Stimulated activated CD4-positive, alpha-beta T cell treated with anti-CD3 and anti-CD28 coated beads, Interleukin-2, amount 100 ng/mL, for 4 hours (primary cell): ENCODE data around the gene TNS1.

Experiments used
- DNase-seq: peaks from one replicate; pipeline ENCODE4 v3.0.0-alpha.2; 2020; ENCODE audit warnings: low read depth

Gene TNS1

DNA sequence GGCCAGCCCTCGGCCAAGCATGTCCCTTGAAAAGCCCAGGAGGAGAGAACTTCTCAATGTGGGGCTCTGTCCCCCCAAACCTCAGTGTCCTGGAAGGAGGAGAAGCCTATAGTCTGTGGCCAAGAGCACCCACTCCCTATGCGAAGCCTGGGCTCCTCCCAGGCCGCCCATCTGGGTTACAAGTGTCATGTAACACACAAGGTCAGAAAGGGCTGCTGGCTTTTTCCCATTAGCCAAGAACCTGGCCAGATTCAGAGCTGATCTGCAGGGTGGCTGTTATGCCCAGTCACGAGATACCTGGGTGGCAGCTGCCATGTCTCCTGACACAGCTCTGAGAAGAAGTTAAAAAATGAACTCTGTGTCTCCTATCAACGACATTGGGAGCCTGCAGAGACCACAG lies 170.7 kb downstream of the TNS1 start:
- DNase-seq: no peak

DNA sequence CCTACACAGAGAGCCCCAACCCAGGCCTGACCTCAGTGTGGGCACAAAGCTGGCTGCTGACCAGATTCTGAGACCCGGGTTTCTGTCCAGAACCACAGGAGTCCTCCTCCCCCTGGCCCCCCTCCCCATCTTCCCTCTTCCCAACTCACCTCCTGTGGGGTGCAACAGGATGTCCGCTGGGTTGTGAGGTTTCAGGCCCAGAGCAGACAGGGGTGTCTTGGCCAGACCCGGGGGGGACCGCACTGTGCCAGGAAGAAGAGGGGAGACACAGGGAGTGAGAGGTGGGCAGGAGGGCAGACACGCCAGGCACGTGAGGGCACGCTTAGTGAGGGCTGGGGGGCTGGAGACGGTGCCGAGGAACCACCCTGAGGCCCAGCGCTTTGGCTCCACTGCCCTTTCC lies 171.5 kb downstream of the TNS1 start:
- DNase-seq: no peak

DNA sequence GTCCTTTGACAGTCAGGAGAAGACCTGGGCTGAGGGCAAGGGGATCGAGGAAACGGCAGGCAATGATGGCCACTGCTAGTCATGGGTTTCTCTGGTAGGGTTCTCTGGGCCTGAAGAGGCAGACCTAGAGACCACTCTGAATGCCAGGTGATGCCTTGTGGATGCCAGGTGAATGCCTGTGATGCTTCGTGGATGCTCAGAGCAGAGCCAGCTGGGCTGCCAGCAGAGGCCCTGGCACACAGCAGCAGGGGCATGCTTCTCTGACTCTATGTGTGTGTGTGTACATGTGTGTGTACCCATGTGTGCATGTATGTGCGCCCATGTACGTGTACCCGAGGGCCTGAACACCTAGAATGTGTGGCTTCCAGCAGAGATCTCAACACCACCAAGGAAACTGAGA lies 172.0 kb downstream of the TNS1 start:
- no peak for DNase-seq

DNA sequence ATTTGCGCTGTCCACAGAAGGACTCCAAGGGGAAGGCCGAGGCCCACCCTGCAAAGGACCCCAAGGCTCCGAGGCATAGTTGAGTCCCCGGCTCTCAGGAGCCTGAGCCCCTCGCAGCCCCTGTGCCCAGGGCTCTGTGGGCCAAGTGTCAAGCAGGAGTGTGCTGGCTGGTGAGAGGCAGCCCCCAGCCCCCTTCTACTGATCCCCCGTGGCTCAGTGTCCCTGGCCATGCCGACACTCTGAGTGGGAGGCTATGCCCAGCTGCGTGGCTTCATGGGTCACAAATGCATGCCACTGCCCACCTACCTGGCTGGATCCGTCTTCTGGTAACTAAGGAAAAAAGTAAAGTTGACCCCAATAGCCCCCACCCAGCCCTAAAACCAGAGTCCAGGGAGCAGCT lies 172.7 kb downstream of the TNS1 start:
- DNase-seq: no peak

DNA sequence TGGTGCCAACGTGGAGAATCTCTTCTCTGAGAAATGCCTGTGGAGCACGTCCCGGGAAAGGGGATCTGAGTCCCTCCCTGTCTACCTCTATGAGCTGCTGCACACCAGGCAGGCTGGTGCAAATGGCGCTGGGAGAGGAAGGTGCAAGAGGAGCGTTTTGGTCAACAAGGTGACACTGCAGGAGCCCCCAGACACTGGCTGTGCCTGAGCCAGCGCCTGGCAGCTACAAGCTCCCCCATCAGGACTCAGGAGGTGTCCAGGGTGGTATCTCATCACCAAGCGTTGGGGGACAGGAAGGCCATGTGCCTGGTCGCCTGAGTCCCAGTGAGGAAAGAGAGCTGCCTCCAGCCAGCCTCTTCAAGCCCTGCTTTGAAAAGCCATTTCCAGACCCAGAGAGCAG lies 173.4 kb downstream of the TNS1 start:
- DNase-seq: no peak

DNA sequence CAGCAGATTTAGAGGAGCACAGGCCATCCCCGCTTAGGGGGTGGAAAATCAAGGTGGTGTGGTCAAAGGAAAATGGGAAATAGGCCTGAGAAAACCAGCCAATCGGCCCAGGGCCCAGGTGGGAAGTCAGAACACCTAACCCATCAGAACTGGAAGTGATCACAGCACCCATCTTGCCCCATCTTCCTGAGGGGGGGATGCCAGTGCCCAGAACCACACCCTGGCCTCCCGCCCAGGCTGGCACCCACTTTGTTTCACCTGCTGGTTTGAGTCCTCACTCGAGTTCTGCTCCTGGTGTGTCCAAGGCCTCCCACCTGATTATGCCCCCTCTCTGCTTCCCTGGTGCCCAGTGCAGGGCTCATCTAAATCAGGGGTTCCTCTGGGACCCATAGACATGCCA lies 174.5 kb downstream of the TNS1 start:
- DNase-seq: no peak

DNA sequence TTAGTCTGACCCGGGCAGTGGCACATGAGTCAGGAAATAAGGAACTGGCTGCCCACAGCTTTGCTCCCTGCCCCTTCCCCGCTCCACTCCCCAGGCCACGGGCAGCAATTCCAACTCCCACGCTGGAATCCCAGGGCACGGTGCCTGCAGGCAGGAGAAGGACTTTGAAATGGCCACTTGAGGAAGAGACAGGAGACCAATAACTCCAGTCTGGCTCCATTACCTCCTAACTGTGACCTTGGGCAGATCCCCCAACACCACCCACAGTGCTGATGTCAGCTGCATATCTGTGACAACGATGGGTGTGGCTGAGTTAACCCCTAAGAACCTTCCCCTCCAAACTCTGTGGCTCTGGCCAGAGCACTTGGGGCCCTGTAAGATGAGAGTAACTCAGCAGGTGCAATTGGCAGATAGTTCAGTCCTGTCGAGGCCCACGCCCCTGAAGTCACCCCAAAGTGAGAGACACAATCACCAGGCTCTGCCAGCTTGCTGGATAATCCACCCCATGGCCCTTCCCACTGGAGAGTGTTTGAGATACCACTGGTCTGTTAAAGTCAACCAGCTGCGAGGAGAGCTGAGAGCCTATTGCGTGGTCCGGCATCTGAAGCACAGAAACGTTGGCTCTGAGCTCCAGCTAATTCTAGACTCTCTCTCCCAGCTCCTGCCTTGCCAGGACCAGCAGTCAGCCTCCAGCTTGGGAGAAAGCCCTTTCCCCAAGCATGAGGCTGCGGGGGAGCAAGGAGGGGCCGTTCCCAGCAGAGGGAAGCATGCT lies 175.2 kb downstream of the TNS1 start:
- no peak for DNase-seq

DNA sequence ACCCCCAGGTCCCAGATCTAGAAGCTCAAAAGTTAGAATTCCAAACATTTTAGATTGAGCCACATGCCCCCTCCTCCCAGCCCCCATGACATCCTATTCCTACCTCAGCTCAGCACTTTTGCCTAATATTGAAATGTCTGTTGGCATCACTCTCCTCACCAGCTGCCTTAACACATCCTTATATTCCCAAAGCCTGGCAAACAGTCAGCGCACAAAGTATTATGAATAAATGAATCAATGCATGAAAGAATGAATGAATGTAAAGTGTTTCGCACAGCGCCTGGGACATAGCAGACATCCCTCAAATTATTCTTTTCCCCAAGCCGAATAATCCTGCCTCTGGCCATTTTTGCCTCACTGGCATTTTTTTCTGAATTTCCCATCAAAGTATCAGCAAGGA lies 175.8 kb downstream of the TNS1 start:
- no peak for DNase-seq

DNA sequence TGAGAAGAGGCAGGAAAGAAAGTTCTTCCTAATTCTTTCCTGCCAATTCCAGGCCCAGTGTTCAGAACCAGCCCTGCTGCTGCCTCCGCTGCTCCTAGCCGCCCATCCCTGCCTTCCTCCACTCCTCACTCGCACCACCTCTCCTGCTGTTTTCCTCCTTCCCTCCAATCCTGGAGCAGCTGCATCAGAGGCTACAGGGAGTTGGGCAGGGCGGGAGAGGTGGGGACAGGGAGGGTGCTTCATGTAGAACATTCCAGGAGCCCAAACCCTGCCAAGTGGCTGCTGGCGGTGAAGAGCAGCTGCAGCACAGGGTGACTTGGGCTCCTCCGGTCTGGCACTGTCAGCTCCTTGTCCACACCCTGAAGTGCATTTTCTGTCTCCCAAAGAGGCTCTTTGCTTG lies 176.3 kb downstream of the TNS1 start:
- DNase-seq: no peak

DNA sequence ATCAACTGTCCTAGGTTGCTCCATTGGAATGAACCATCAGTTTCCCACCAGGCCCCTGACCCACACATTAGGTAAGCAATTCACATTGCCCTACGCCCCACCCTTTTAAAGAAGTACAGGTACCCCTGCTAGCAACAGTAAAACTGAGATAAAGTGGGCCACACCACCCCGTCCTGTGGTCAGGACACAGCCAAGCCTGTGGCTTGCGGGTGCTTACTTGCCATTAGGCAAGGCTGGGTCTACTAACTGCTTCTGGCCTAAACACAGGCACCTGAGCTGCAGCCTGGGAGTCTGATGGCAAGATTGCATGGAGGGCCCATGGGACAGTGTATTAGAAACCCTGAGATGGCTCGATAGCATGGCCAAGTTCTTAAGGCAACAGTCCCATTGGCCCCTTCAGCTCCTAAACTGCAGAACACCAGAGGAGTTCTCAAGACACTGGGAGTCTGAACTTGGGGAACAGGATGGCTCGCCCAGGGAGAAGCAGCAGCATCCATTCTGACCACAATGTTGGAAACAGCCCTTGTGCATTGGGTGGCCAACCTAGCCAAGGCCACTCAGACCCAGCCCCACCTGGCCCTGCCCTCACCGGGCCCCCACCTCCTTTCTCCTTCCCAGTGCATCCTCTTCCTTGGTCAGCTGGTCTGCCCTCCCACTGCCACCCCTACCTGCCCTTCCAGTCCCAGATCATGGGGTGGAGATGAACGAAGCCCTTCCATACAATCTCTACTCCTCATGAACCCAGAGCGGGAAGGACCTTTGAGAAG lies 177.1 kb downstream of the TNS1 start:
- DNase-seq: no peak

DNA sequence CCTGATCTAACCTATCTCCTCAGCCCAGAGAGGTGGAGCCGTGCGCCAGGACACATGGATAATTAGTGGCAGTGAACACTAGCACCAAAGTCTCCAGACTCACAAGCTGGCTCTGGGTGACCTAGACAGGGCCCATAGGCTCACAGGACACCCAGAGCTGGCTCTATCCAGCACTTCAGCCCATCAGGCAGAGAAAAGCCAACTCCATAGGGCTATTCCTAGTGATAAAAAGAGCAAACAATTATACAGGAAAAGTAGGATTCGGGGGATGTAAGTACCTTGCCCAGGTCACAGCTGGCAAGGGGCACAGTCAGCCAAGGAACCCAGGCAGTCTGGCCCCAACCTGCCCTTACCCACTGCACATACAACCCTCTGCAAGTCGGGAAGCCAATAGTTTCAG lies 178.6 kb downstream of the TNS1 start:
- DNase-seq: no peak

DNA sequence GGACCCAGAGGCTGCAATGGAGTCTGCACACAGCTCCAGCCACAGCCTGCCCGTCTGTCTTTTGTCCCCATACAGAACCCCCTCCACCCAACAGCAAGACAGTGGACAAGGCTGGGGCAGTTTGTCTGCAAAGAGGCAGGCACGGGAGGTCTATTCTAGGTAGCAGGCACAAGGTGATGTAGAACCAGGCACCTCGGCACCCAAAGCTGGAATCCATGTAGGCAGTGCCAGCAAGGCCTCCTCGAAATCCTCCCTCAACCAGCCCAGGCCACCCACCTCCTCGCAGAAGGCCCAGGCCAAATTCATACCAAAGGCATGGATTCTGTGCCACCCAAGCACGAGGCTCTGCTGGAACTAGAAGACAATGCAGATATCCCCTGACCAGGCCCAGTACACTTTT lies 179.2 kb downstream of the TNS1 start:
- DNase-seq: no peak

DNA sequence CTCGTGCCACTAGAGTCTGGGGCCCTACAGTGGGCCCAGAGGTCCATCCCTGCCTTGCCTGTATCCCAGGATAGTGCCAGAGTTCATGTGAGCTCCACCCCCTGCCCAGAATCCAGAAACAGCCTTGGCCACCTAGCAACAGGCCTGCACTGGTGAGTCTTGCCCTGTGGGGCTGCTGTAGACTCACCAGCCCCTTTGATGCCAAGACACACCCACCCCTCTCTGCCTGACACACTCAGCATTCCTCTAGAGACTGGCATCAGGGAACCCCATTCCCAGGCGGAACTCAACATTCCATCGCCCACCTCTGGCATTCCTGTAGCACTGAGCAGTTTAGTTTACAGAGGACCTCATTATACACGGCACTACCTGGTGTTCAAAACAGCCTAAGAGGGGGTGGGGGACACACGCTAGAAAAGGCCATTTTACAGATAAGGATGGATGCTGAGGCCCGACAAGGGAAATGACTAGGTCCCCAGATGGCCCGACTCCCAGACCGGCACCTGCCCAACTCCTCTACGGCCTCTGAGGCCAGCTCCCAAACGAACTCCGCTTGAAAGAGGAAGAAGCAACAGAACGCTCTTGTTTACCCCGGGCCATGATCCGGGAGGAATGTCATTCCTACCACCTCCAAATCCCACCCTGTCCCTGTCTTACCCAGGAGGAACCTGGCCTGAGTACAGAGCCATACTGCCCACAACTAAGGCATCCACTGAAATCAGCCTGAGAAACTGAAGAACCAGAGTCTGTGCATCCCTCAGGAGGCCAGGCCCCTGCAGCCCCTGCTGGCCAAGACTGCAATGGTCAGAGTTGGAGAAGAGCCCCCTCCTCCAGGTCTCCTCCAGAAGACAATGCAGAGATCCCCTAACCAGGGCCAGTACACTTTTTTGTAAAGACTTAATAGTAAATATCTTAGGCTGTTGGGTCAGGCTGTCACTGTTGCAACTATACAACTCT lies 180.2 kb downstream of the TNS1 start:
- DNase-seq: no peak

DNA sequence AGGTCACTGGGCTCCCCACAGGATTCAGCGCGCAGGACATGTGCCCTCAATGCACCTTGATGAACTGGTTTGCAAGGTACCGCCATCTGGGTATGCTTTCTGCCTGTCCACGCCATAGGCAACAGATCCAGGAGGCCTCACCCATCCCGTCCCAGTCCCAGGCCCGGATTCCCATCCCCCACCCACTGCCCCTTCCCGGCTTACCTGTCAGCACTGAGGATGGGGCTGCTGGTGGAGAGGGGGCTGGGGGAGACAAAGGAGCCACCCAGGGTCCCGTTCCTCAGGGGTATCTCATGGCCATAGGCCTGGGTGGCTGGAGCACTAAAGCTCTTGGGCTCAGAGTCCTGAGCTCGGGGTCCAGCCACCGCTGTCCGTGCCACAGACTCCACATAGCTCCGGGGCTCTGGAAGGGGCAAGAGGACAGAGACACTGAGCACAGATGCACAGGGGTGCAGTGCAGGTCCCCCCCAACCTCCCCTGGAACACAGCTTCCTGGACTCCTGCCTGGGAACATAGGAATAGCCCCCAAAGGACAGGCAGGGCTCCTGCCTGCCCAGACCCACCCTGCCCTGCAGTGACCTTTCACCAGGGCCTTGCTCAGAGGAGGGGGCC lies 181.2 kb downstream of the TNS1 start:
- DNase-seq: no peak

DNA sequence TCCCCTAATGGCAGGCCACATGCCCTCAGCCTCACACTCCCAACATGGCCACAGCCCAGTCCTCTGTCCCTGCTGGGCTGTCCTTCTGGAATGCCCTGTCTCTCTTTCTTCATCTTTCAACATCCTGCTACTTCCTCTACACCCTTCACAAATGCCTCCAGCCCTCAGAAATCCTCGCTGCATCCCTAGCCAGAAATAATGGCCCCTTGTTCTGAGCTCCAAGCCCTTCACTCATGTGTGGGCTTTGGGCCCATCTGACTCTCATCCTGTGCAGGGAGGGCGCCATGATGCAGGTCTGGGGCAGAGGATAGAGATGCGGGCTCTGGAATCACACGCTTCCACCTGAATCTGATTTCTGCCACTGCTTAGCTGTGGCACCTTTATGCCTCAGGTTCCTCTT lies 181.9 kb downstream of the TNS1 start:
- no peak for DNase-seq

DNA sequence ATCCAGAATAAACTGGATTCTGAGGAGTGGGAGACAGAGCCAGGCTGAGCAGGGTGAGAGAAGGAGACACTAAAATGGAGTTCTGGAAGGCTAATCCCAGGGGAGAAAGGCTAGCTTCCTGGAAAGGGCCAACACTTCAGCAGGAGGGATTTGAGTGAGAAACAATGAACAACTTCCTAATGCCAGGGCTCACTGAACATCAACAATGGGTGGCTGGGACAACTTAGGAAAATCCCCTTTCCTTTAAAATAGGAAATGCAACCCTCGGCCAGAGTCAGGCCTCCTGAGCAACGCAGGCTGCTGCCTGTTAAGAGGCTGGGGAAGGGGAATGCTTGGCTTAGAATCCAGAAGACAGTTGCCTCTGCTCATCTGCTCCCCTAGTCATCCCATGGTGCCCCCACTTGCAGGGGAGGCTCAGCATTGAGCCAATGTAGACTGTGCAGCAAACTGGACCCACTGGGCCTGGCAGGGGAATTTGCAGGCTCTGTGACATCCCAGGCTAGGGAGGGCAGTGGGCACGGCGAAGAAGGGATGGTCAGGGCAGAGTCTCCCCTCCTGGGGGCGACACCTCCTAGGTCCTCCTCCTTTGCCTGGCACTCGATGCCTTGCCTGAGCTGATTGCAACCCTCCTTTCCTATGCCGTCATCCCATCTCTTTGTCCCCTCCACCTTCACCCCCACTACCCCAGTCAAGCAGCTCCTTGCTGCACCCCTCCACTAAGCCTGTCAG lies 182.5 kb downstream of the TNS1 start:
- no peak for DNase-seq

DNA sequence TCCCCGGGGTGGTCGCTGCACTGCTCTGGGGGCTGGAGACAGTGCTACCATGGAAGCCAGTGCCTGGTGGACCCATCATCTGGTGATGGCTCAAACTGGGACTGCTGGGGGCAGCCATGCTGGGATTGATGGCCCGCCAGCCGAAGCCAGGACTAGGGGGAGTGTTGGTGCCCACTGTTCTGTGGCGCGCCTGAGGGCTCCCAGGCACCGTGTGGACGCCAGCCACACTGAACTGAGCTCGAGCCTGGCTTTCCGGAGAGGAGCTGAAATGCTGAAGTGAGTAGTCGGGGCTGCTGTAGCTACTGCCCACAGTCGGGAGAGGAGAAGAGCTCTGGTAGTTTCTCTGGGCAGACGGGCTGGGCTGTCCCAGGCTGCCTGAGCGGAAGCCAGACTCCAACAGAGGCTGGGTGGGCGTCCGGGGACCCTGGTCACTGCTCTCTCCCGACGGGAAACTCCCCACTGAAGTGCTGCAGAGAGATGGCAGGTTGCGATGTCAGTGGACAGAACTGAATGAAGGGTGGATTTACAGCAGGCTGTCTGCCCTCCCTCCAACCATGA lies 184.4 kb downstream of the TNS1 start:
- no peak for DNase-seq

DNA sequence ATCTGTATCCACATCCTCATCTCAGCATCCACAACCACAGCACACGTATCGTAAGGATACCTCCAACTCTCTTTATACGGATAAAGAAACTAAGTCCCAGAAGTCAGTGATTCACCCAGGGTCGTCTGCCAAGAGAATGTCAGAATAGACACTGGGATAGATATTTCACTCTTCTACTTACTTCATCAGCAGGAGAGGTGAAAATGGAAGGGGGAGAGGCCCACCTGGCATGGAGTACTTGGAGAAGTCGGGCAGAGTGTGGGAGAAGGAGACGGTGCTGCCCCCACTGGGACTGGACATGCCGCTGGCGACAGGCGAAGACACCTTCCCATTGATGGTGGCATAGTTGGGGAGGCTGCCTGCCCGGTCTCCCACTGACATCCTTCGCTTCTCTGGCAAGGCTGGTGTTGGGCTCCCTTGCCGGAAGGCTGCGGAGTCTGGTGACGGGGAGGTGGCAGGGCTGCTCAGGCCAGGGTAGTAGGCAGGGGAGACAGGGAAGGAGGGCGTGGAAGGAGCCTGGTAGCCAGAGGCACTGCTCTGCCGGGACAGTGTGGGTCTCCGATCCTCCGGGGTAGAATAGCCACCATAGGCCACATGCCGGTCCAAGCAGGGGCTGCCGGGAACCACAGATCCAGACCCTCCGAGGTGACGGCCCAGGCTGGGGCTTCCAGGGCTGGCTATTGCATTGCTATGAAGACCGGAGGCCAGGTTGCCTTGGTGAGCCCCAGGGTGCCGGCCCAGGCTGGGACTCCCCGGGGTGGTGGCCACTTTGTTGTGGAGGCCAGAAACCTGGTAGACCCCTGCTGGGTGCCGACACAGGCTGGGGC lies 185.1 kb downstream of the TNS1 start:
- no peak for DNase-seq

DNA sequence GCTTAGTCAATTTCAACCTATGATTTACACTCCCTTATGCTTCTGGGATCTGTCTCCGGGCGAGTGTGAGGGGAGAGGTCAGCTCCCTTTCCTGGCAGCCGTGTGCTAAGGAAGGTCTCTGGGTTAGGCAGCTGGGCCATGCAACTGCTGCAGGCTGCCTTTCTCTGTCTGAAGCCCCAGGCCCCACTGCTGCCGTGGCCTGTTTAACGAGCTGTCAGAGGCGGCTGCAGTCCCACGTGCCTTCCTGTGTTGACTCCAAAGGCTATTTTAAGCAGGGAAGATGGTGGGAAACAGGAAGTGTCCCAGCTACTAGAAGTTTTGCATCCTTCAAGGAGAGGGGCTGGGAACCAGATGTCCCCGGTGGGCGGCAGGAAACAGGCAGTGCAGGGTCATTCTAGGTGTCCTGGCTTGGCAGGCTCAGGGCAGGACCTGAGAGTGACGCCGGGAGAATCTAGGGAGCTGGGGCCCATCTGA lies 186.4 kb downstream of the TNS1 start:
- no peak for DNase-seq

DNA sequence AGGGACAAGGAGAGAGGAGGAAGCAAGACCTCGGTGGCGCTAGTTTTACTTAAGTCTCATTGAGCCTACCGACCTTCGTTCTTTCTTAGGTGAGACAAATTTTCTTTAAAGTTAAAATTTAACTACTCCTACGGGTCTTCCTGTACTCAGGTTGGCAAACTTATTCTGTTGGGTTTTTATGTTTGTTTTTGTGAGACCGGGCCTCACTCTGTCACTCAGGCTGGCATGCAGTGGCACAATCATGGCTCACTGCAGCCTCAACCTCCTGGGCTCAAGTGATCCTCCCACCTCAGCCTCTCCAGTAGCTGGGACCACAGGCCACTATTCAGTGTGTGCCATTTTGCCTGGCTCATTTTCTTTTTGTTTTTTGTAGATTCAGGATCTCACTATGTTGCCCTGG lies 189.0 kb downstream of the TNS1 start:
- DNase-seq: no peak
